Measurements from ENCODE around the gene LAMA1. TPM values are rescaled to one million over a fixed set of nuclear protein-coding genes. Genes with fewer than 3 reads are reported as not detected.

The LAMA1 gene
- total and polyA plus RNA-seq, 2 donors (not counting 3 experiments of a cell fraction or from before 2014, with no cell fraction given) = 0.04 TPM; not detected in 1

- no peak overlapping the region for H3K9ac ChIP-seq (replicated peaks; ENCODE audit: extremely low read depth, insufficient read depth, low read length)
- TF ChIP-seq CTCF (IDR thresholded peaks at IDR 0.05; ENCODE audit: extremely low read depth in 1 of 2, insufficient read depth in 1 of 2, low read depth in 1 of 2, low read length in 2 of 2) (no peak), GATA2 (IDR thresholded peaks at IDR 0.05; ENCODE audit: insufficient read depth, insufficient read length, low read depth, low read length) (no peak), MYC (IDR thresholded peaks at IDR 0.05; ENCODE audit: low read depth, low read length) (no peak), POLR2AphosphoS5 (IDR thresholded peaks at IDR 0.05; ENCODE audit: insufficient read depth, low read depth, low read length) (no peak), MAX (IDR thresholded peaks at IDR 0.05; ENCODE audit: insufficient read depth, insufficient read length) (no peak), POLR2A (IDR thresholded peaks at IDR 0.05; ENCODE audit: low read depth, low read length) (no peak), JUN (IDR thresholded peaks at IDR 0.05; ENCODE audit: borderline replicate concordance, insufficient read depth, insufficient read length, low read depth) (no peak), EZH2 (IDR thresholded peaks at IDR 0.05; ENCODE audit: borderline replicate concordance, low read depth, low read length, severe bottlenecking) (no peak), FOS (IDR thresholded peaks at IDR 0.05; ENCODE audit: borderline replicate concordance, insufficient read depth, low read length) (no peak)
- H3K27me3 ChIP-seq (ENCODE audit: control insufficient read depth in 2 of 2, insufficient read depth in 2 of 2, low read length in 2 of 2) = no peaks in the 10 kb centered on the region
- intact Hi-C loops (cut with micrococcal nuclease) (loop anchor here (5.0 kb wide), 1 partner anchor 479 kb away; no protein-coding TSS in a partner anchor), dilution Hi-C loops (cut with MboI; ENCODE audit: extremely low pct_ligation_motif_present, low sequenced_read_pairs) (no loop called here)
- H4K20me1 ChIP-seq (replicated peaks; ENCODE audit: control insufficient read depth, extremely low read depth, insufficient read depth, low read length) = no peaks in the 10 kb centered on the region
- ChIA-PET POLR2A (no interaction called here), CTCF (interaction anchor here (1.0 to 1.9 kb wide), 5 partner anchors 8 to 156 kb away, joined by 3 to 14 read pairs (median 3); no protein-coding TSS in a partner anchor)
- no peak overlapping the region for H3K27ac ChIP-seq (ENCODE audit: insufficient read depth, low read depth, low read length)
- DNase-seq (ENCODE audit: low read depth, low spot score) = no peak
- no peaks in the 10 kb centered on the region for H3K9me1 ChIP-seq (replicated peaks; ENCODE audit: control insufficient read depth, extremely low read depth, insufficient read depth, low read length)
- no peaks in the 10 kb centered on the region for H3K36me3 ChIP-seq (ENCODE audit: control insufficient read depth in 2 of 2, extremely low read depth in 1 of 2, insufficient read depth in 2 of 2, low read length in 2 of 2)
- H2AFZ ChIP-seq (ENCODE audit: low read depth, low read length) = no peak overlapping the region
- no peak overlapping the region for H3K4me2 ChIP-seq (ENCODE audit: insufficient read depth, low read length)
- H3K79me2 ChIP-seq (ENCODE audit: control insufficient read depth, insufficient read depth, low read length) = no peaks in the 10 kb centered on the region
- peak; percentile 8 for FAIRE-seq
- no TSS peak for BruUV-seq (replicated peaks)
- no peaks in the 10 kb centered on the region for H3K9me3 ChIP-seq (replicated peaks; ENCODE audit: control insufficient read depth, insufficient read depth, low read length)
- H3K4me3 ChIP-seq (replicated peaks in 1 of 3; ENCODE audit: insufficient read depth in 1 of 3, low read depth in 1 of 3, low read length in 3 of 3) = no peak overlapping the region
- H3K4me1 ChIP-seq (ENCODE audit: control insufficient read depth, extremely low read depth, insufficient read depth, low read length) = no peaks in the 10 kb centered on the region
Observed at GRCh38 chr18:7020995-7021777, 96.4 kb downstream of the LAMA1 start.

All from endothelial cell of umbilical vein (primary cell).